Hematopoietic multipotent progenitor cell (in vitro differentiated cells): ENCODE results near the gene AVL9. TPM values are rescaled to one million over a fixed set of nuclear protein-coding genes. Genes with fewer than 3 reads are reported as not detected.
A peak's percentile ranks its signal among the peaks of the same experiment; 100 is the strongest.
"Not testable (repeated sequence)": the region's sequence is repeated elsewhere in the genome, so short reads cannot be mapped to it uniquely, and the experiment has no call there.

ENCODE experiments used
- DNase-seq, 3 donors: peaks; one replicate each; pipeline ENCODE4 v3.0.0-alpha.2; 2011 to 2015; ENCODE audit warnings: low read depth in 2 of 3, low spot score in 2 of 3
- total RNA-seq: library from RNA; depleted of rRNA; stranded (reverse); fragments of >200 nt; gene quantifications from one replicate; pipeline ENCODE4 v1.2.3, GENCODE V29; 2012

AVL9 gene
- total RNA-seq, 1 donor = 21.5 TPM

DNA sequence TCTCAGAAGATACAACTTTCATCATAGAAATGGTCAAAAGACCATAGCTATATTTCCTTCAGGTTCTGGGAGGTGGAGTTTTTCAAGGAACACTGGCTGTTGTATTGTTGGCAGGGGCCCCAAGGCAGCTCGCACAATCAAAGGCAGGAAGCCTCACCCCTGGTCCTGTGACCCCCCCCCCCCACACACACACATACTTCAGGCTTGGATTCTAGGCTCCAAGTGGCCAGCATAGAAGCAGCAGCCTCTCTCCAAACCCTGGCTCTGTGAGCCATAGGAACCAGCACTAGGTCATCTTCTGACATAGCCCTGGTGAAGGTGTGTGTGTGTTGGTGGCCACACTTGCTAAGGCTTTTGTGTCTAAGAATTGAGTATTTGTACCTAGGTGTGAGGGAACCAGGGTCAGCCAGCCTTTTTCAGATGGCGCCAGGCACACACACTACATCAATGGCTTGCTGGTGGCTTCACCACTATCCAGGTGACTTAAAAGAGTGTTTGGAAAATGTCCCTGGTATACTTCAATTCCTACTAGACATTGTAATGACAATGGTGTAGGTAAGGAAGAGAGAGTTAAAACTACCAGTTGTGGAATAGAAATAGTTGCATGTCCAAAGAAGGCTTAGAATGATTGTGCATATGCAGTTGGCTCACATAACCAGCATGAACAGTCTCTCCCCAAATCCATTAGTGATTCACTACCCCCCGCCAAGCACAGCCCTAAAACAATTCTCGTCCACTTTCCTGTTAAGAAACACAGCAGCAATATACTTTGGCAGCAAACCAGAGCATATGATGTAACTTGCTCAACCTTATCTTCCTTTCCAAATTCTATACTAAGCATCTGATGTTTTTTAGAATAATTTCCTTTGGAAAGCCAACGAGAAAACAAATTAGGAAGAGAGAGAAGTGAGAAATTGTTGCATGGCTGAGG, 91.3 kb downstream of the AVL9 start:
- no peak for DNase-seq

DNA sequence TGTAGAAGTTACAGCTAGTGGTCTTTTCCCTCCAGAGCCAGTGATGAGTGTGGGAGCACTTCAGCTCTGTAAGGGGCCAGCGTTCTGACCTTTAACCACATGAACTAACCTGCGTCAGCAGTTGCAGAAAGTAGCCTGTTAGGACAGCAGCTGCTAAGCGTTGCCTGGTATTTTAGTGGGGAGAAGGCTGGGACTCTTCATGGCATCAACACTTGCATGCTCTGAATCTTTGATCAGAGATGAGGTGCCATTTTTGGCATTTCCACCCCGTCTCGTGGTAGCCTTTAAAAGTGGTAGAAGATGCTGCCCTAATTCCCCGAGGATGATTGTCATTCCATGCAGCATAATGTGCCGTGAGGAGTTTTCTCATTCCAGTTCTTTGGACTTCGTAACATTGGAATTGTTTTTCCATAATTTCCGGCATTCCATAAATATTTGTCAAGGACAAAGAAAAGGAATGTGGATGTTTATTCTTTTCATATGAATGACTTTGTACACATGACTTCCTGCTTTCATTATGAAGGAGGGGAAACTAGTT, 92.2 kb downstream of the AVL9 start:
- DNase-seq = no peak

DNA sequence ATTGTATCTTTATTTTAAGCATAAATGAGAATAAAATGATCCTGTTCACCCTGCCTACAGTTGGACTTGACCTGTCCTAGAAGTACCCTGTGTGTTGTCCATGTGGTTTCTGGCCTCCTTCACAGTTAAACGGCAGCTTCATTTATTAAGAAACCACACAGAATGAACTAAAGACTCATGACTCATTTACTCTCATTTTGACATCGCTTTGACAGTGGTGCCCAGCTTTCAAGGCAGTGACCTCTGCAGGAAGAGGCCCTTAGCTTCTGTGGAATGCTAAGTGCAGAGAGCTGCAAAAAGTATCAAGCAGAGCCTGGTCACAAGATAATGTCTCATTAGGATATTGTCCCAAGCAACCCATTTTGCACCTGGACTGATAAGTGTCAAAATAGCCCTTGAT, 93.4 kb downstream of the AVL9 start:
- peak in 2 of 3 donors; percentile 3 for DNase-seq

DNA sequence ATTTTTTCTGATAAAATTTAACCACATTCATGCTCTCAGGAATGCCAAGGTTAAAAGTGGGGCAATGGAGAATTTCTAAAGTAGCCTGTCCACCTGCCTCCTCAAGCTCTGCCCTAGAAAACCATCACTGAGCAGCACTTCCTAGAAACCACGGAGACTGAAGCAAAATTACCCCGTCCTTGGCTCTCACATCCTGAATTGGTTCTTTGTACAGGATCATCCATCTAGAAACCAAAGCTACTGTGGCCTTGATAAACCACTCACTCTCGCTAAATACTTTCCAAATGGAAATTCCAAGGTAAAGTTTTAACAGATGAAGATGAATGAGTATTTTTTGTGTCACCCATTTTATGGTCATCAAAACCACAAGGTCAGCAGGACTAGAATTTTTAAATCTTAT, 96.6 kb downstream of the AVL9 start:
- DNase-seq = no peak

DNA sequence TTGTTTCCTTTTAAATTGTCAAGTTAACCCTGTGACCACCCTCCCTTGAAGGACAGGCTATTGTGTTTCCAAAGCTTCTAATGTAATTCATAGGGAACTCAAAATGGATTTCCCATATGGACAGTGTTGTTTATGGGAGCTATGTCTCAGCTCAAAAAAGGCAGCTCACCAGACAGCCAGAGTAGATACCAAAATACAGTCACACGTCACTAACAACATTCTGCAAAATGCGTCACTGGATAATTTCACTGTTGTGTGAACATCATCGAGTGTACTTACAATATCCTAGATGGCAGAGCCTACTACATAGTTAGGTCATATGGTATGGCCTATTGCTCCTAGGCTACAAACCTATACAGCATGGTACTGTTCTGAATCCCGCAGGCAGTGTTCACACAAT, 97.4 kb downstream of the AVL9 start:
- DNase-seq = no peak

DNA sequence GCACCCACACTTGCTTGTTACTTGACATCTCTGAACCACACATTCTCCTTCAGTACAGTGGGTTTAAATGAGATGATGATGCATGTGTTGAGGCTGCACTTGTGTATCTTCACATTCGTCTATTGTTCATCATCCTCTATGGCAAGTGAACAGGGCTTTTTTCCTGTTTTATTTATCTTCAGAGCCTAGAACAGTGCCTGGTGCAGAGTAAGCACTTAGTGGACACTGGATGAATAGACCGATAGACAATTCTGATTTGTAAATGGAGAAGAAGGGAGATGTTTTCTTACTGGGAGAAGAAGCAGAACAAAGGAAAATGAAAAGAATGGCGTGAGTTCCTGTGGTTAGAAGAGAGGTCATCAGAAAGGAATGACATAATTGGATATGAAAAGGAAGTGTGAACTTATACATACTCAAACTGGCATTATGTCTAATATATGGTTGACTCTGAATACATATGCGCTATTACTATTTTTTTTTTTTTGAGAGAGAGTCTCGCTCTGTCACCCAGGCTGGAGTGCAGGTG, 99.7 kb downstream of the AVL9 start:
- DNase-seq = no peak

DNA sequence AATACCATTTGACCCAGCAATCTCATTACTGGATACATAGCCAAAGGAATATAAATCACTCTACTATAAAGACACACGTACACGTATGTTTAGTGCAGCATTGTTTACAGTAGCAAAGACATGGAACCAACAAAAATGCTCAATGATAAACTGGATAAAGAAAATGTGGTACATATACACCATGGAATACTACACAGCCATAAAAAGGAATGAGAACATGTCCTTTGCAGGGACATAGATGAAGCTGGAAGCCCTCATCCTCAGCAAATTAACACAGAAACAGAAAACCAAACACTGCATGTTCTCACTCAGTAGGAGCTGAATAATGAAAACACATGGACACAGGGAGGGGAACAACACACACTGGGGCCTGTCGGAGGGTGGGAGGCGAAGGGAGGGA, 105.9 kb downstream of the AVL9 start:
- DNase-seq = not testable (repeated sequence)

DNA sequence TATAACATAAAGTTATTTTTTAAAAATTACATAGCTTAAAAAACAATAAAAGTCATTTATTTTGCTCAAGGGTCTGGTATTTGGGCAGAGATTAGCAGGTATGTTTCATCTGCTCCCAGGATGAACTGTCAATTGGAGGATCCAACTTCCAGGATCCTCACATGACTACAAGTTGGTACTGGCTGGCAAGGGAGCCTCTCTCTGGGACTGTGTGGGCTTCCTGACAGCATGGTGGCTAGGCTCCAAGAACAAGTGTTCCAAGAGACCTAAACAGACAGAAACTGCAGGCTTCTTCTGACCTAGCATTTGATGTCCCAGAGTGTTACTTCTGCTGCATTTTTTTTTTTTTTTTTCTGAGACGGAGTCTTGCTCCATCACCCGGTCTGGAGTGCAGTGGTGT, 107.2 kb downstream of the AVL9 start:
- no peak for DNase-seq

DNA sequence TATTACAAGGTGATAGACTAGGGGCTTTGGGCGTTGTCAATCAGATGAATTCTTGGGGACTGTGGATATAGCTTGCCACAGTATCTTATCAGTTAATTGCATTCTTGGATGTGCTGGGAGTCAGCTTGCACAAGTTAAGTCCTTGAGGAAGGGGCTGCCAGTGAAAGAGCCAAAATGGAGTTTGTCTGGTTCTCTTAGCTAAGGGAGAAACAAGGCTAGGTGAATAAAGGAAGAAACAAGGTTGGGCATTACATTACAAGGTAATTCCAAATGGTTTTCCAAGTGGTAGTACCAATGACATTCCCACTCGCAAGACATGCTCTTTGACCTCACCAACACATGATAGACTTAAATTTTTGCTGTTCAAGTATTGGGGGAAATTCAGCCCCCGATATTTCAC, 108.2 kb downstream of the AVL9 start:
- not testable (repeated sequence) for DNase-seq

DNA sequence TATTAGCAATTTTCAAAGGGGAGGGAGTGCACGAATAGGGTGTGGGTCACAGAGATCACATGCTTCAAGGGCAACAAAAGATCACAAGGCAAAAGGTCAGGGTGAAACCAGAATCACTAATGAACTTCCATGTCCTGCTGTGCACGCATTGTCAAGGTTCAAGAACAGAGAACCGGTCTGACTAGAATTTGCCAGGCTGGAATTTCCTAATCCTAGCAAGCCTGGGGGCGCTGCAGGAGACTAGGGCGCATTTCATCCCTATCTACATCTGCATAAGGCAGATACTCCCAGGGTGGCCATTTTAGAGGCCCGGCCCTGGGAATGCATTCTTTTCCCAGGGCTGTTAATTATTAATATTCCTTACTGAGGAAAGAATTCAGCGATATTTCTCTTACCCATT, 108.8 kb downstream of the AVL9 start:
- DNase-seq = not testable (repeated sequence)

DNA sequence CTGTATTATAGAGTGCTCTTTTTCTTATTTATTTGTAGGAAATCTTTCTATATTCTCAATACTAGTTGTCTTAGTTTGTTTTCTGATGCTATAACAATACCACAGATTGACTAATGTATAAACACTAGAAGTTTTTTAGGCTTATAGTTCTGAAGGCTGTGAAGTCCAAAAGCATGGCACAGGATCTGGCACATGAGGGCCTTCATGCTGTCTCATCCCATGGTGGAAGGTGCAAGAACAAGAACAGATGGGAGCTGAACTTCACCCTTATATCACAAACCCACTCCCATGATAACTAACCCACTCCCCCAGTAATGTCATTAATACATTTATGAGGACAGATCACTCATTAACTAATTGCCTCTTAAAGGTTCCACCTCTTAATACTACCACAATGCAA, 109.7 kb downstream of the AVL9 start:
- DNase-seq = no peak

DNA sequence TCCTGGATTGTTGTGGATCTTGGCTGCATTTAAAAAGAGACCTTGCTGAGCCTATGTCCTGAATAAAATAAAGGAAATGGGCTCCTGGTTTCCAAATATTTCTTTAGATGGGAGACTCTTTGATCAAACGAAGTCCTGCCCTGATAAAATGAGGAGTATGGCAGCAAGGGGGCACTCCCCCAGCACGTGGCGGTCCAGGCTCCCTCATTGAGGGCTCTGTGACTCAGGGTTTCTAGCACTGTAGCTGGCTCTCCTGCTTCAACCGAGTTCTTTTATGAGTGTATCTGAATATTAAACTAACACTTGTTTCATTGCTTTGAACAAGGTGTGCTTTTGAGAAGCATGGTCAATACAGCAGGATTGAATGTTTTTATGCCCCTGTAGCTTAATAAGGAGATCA, 114.2 kb downstream of the AVL9 start:
- DNase-seq = no peak

DNA sequence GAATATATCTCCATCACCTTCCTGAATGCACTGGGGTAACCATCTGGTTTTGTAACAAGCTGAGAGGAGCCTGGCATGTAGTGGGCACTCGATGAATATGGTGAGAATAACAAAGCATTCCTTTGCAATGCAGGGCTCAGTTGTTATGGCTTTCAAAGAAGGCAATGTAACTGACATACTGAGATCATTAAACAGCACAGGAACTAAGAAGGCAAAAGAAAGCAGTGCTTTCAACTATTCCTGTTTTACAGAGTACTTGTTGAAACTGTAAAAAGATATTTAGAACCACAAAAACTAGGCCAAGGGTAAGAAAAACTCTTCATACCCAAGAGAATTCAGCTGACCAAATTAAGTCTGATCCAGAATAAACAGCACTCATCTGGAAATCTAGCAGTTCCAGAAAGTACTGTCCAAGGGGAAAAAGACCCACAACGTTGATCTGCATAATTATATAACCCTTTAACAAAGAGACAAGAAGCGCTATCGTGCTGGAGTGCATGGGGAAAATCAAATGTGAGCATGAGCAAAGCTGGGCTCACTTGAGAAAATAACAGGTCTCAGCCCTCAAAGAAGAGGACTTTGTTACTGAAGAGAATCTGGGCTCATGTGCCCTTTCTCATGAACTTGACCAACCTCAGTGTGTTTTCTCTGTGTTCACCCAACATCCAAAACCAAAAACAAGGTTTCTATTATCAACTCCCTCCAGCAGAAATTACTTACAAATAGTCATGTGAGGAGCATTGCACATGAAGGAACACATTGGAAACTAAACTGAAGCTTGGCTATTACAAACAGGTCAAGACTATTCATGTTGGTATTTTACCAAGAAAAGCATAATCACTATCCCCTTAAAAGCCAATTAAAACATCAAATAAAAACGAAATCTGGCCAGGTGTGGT, 116.2 kb downstream of the AVL9 start:
- DNase-seq = no peak

DNA sequence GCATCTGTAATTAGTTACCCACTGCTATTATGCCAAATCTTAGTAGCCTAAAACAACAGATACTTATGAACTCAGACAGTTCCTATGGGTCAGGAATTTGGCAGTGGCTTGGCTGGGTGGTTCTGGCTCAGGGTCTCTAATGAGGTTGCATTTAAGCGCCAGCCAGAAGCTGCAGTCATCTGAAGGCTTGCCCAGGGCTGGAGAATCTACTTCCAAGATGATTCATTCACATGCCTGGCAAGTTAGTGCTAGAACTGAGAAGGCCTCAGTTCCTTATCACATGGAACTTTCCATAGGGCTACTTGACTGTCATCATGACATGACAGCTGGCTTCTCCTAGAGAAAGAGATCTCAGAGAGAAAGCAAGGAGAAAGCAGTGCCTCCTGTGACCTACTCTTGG, 121.3 kb downstream of the AVL9 start:
- DNase-seq = no peak

DNA sequence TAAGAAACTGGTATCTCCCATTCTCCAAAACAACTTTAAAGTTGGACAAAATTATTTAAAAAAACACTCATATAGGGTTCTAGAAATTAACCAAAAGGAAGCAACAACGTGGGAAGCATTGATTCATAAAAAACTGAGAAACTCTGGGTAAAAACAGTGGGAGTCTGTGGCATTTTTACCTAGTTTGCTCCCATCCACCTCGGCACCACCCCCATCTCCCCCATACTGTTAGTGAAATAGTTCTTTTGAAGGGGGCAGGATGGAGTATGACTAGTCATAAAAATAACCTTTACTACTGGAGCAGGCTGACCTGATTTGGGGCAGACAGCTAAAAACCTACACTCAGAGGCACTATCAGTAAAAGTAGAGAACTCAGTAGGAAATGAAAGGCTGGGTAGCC, 123.2 kb downstream of the AVL9 start:
- no peak for DNase-seq

DNA sequence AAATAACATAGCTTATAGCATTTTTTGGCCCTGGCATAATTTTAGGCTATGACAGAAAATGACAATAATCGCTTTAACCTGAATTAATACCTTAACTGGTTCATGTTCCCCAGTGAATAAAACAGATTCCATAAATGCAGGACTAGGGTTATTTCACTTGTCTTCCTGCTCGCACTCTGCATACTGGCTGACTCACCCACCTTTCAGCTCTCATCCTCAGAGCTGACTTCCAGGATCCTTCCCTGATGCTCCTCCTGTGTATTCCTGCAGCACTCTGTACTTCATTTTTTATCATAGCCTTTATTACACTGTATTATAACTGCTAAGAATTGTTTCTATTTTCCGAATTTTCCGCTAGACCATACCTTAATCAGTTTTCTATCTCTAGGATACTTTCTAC, 123.7 kb downstream of the AVL9 start:
- no peak for DNase-seq

DNA sequence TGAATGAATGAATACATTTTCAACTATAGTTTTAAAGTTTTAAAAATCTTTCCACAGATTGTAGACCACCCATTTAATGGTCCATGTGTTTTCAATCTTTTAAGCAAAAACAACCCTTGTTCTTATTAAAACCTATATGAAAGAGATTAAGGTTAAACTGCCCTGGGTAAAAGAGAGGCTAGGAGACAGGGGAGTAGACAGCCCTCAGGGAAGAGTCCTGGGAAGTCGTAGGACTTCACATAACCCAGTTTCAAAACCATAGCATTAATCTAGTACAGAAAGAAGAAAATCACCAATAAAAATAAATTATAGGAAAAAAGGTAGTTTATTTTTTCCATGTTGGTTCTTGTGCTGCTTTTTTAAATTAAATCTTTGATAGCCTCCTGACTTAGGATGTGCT, 124.1 kb downstream of the AVL9 start:
- DNase-seq = not testable (repeated sequence)

DNA sequence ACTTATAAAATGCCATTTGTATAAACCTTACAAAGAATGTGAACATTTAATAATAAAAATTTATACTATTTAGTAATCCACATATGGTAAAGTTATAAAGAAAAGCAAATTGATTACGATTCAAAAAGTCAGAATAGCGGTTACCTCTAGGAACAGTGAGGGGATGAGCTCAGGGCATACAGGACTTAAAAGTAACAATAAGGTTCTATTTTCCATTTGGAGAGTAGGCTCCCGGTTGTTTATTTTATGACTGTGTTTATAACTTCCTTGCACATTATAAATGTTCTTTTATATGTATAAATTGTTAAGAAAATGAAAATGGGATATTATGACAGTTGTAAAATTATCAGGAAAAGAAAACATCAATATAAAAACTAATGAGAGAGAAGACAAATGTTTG, 135.7 kb downstream of the AVL9 start:
- no peak for DNase-seq

DNA sequence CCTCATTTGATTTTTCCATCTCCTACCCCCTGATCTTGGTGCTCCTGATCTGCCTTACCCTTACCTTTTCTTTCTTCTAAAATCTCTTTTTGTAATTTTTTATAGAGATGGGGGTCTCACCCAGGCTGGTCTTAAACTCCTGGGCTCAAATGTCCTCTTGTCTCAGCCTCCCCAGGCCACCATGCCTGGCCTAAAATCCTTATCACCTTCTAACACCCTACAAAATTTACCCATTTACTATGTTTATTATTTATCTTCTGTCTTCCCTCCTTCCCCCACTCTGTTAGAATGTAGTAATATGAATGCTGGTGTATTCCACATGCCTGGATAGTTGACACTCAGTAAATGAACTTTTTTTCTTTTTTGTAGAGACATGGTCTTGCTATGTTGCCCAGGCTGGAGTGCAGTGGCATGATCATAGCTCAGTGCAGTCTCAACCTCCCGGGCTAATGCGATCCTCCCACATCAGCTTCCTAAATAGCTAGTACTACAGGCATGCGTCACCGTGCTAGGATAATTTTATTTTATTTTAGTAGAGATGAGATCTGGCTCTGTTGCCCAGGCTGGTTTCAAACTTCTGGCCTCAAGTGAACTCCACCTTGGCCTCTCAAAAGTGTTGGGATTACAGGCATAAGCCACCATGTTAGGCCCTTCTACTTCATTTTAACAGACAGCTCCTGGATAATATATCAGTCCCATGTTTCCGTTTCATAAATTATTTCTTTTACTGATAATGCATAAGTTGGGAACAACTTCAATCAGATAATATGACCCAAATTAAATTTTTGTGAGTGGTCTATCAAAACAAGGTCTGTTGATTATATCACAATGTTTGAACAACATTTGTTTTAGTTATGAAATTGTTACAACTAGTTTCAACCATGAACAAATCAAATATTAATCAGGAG, 136.6 kb downstream of the AVL9 start:
- DNase-seq = not testable (repeated sequence)

DNA sequence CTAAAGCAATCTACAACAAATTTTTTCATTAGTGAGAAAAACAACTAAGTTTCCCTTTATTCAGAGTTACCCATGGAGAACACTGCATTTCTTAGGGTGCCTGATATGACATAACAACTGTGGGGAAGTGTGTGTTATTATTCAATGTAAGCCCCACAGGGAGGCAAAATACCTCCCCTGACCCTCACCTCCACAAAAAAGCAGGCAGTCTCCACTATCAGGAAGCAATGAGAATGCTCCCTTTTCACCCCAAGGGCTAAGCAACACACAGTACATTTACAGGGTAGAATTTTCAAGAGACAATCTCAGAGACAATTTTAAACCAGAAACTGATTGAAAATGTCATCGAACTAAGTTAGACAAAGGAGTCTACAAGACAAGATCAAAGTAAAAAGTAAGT, 138.2 kb downstream of the AVL9 start:
- not testable (repeated sequence) for DNase-seq
